Fibroblast of skin of back (primary cell): ENCODE measurements around the gene LRMDA.
"Not testable (repeated sequence)": the region's sequence is repeated elsewhere in the genome, so short reads cannot be mapped to it uniquely, and the experiment has no call there.

ENCODE experiments used
- DNase-seq: peaks from one replicate; pipeline ENCODE4 v3.0.0-alpha.2; 2013

The LRMDA gene

DNA sequence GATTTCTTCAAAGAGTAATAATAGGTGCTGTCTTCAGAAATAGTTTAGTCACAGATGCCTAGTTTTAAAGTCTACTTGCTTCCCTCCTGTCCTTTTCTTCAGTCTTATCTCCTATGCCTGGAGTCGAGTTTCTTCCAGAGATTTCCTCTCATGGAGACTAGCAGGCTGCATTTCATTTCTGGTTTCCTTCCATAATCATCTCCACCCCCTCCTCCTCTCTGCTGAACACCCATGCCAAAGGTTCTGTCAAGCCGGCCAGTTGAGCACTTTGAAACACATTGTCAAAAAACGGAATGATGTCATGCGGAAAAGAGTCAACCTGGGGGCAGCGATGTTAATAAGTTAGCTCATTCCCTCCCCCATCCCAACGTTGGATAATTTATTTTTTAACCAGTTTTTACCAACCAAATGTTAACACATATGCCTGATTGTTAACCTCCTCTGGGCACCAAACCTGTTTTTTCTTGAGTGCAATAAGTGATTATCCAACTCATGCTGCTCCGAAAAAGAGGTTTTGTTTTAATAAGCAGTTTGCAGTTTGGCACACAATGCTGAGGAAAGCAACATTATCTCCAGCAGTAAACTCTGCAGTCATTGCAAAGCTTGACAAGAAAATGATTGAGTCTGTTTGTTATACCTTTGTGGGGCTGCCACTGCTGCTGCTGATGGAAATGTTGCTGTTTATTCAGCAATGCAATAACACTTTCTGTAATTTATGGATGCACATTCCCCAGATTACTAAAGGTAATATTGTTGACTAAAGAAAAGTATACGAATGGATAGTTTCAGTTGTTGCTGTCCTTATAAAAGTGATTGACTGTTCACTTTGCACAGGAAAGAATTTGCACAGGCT lies 161.6 kb downstream of the LRMDA start:
- DNase-seq = no peak

DNA sequence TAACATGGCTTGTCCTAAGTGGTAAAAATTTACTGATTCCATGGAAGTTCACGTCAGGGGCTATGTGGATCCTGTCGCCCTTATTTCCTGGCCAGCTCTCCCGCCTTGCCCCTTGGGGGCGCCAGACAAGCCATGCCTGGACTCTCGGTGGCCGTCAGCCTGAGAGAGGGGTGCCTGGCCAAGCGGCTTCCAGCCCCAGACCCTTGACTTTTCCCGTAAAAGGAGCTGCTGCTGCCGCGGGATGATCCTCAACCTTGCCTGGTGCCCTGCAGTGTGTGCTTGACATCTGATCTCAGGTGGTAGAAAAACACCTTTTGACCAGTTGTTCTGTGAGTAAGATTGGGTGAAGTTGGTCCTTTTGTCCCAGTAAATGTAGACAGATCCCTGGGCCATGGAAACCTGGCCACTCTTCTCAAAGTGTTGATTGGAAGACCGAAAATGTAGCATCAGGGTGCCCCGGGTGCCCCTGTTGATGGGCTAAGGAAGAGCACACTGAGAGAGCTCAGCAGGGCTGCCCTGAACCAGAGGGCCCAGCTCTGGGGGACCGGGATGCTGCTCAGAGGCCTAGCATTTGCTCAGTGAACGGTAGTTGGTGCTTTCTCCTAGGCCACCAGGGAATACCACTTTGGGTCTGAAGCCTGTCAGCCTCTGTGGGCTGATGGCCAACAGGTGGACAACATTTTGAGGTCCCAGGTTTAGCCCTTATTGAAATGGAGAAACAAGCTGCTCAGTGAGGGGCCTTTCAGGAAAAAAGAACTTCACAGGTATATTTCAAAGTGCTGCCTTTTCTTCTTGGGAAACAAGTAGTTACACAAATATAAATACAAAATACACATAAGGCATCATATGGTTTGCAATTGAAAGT lies 162.5 kb downstream of the LRMDA start:
- no peak for DNase-seq

DNA sequence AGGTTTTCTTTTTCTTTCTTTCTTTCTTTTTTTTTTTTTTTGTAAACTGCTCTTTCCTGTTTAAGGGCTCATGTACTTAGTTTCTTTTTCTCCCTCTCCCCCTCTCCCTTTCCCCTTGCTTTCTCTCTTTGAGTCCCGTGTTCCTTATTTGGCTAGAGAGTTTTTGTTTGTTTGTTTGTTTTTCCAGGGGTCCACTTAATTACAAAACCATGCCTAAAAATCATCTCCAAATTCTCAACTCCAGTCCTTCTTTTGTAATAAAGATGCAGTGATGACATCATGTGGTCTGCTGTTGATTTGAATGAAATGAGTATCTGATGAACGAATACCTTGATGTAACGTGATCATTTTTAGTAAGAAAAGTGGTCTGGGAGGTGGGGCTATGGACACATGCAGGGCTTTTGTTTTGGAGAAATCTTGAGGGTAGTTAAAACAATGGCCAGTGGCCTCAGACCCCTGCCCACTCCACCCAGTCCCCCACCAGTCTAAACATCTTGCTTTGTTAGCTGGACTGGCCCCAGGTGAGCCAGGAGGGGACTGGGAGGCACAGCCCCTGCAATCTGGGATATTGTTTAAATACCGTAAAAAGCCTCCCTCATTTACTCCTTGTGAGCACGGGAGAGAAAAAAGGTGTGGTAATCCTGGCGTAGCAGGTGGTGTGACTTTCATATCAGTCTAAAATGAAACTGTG lies 165.7 kb downstream of the LRMDA start:
- no peak for DNase-seq

DNA sequence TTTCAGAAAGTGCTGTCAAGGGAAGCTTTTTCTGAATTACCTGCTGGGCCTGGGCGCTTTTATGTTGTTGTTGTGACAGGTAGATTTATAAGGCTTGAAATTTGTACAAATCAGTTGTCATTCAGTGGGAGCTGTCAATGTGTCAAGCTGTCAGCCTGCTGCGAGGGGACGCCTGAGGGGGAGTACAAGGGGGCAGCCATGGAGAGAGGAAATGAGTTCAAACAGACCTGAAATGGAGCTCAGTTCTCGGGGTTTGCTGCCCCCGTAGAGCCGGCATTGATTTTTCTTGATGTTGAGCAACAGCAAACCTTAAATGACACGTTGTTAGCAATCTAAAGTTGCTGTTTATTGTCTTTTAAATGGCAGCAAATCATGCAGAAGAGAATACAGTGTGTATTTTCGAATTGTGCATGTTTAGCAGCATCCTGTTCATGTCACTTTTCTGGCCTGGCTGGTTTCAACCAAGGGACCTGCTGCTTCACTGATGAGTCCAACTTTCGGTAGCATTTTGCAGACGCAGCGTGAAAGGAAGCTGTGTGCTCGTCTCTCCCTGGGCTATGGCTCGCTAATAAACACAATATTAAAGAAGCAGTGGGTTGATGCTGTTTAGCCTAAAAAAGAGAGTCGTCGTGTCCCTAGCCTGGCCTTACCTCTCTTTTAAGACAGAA lies 166.5 kb downstream of the LRMDA start:
- DNase-seq = no peak

DNA sequence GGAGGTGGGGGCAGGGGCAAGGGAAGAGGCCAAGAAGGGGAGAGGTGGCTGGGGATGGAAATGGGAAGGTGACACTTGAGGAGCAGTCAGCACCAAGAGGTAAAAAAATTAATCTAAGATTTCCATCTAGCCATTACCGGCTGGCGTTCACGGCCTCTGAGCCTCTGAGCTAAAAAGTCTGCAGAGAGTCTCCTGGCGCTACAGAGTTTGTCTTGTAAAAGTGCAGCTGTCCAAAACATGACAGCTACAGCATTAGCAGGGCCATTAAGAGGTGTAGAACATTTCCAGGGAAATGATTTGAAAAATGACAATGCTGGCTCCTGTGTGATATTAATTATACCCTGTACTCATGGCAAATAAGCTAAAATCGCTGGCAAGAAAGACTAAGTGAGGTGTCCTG lies 167.6 kb downstream of the LRMDA start:
- no peak for DNase-seq

DNA sequence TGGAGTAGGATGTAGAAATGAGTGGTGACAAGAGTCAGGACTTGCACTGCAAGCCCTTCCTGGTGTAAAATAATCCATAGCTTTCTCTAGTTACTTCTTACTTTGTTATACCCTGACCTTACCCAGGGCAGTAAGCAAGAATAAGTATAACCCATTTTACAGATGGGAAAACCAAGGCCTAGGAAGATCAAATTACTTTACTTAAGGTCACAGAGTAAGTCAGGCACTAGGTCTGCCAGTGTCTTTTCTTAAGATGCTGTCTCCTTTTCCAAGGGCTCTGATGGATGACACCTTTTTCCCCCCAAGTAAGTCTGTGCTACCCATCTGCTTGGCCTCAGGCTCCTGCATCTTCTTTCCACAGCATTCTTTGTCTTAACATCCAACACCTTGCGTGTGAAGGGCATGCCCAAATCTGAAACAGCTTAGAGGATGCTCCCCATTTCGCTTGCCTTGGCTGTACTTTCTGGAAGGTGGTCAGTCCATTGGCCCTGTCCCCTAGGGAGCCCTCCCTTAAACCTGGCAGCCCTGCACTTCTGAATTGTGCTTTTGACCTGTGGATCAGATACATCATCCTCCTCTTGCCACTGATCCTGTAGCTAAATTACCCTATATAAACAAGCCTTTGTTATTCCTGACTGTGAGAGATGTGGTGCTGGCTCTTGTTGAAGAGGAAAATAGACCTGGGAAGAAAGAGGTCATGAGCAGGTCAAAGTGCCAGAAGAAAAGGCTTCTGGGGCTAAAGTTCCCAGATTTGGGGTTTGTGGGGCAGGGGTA lies 168.6 kb downstream of the LRMDA start:
- no peak for DNase-seq

DNA sequence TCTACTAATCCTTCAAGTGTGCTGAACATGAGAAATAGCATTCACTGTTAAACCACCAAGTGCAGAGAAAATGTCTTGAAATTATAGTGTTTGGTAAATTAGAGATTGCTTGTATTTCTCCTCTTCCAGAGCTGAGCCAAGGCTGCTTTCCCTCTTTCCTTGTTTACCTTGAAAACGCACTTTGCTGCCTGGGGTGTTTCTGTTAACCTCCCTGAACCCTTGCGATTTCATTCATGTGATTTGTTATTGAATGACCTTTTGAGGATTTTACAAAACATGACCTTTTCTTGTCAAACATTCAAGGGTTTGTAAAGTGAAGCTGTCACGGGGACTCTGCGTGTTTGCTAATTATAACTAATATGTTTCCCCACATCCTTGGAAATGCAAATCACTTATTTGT lies 169.4 kb downstream of the LRMDA start:
- no peak for DNase-seq

DNA sequence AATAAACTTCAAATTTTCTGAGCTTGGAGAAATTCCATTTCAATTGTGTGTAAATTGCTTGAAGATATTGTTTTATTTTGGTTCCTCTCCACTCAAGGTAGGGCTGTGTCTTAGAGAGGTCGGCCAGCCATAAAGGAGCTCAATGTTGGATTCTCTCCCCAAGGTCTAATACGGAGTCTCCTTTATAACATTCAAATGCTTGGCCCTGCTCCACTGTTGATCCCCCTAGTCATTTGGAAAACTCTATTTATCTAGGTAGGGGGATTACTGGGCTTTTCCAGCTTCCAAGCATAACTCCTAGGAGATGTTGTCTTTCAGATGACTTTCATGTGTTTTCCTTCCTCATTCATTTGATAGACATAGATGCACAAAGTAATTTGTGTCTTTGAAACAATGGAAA lies 170.9 kb downstream of the LRMDA start:
- no peak for DNase-seq

DNA sequence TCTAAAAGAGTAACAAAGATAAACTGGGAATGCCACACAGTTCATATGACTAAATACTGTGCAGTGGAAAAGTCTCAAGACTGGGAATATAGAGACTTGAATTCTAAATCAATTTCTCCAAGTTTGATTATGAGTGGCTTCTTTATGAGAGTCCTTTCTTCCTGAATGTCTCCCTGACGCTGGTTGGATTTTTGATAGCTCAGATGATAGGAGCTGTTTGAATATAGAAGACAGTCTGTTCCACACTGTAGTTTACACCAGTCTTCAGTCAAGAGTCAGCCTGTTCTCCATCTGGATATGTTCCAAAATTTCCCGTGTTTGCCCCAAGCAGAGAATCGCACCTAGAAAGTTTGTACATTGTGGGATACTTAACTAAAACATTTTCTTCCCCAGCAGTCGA lies 173.7 kb downstream of the LRMDA start:
- DNase-seq = no peak

DNA sequence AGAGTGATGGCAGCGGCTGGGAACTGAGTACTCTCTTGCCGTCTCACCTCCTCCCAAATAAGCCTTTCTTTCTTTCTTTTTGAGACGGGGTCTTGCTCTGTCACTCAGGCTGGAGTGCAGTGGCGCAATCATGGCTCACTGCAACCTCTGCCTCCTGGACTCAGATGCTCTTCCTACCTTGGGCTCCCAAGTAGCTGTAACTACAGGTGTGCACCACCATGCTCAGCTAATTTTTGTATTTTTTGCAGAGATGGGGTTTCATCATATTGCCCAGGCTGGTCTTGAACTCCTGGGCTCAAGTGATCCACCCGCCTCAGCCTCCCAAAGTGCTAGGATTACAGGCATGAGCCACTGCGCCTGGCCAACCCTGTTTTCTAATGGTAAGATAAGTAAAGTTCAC lies 174.4 kb downstream of the LRMDA start:
- DNase-seq = not testable (repeated sequence)

DNA sequence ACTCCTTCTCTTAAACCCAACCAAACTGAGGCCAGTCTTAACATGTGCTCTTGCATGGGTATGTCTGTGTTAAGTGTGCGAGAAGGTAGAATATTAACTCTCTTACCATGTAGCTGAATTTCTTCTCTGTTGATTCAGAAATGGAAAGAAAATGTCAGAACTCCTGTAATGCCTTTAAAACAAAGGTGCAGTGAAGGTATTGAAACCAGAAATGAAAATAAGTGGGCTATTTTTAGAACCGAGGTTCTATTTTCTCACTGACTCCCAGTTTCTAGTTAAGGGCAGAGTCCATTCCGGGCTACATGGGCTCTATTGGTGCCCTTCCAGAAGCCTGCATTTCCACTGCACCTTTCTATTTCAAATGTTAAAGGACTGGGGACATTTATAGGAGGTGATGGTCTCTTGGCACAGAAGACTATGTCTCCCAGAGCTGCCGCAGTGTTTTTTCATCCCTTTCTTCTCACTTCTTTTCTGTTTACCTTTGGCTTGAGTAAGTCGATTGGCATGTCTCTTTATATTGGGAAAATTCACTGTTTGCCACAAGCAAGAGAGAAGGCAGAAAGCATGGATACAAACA lies 174.9 kb downstream of the LRMDA start:
- peak; percentile 14 for DNase-seq

DNA sequence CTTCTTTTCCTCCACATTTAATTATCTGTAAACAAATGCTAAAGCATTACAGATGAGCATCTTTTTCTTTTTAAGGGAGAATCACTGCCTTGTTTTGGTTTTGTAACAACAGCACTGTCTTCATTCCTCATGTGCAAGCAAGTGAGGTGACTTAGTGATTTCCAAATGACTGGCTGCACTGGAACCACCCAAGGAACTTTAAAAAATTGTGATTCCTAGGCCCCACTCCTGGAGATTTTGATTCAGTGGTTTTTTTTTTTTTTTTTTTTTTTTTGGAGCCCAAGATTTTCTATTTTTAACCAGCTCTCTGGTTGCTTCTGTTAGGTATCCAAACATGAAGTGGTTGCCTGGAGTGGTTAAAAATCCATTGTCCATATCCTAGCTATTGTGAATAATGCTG lies 176.2 kb downstream of the LRMDA start:
- no peak for DNase-seq

DNA sequence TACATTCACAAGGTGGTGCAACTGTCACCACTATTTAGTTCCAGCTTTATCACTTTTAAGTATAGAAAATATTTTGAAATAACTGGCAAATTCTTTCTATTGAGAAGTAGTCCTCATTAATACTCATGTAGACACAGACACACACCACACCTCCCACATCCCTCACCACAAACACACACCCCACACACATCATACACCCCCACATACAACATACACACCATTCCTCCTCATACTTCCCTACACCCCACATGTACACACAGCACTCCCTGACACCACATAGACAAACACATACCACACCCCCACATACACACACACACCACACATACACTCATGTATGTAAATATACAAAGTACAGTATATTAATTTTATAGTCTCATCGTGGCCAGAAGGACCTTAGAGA lies 178.8 kb downstream of the LRMDA start:
- DNase-seq = no peak

DNA sequence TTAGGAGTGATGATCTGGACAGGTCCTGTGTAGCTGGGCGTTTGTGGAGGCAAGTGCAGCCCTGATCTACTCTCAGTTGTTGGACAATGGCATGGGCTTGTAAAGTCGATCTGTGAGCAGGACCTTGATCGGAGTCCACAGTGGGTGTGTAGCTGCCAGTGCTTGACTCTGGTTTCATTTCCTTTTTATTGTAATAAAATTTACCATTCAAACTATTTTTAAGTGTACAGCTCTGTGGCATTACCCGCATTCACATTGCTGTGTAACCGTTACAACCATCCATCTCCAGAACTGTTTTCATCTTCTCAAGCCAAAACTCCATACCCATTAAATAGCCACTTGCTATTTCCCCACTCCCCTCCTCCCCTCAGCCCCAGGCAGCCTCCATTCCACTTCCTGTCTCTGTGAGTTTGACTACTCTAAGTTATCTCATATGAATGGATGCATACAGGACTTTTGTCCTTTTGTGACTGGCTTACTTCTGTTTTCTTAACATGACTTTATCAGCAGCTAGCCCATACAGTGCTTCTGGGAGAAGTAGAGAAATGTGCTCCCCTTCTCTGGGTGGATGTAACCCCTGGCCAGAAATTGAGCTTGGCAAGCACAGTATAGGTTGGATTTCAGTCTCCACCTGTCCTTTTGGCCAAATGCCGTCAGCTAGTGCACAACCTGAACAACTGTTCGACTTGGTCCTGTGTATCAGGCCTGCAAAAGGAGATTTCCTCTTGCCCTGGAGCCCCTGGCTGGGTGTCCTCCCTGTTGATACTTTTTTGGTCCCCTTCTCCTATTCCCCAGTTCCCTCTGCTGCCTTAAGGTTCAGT lies 180.0 kb downstream of the LRMDA start:
- no peak for DNase-seq

DNA sequence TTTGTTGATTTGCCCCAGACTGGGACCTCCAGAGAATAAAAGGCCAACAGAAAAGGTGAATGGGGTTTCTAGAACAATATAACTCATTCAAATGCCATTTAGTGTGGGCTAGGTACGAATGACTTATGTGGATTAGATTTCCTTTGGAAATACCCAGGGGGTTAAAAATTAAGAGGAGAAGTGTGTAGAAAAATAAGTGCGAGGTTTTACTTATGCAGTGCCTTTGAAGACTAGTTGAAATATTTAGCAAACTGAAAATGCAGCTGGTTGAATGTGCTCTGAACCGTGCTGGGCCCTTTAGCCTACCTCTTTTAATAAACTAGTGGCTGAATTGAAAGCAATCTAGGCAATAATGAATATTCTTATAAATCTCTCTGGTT lies 180.6 kb downstream of the LRMDA start:
- DNase-seq = no peak

DNA sequence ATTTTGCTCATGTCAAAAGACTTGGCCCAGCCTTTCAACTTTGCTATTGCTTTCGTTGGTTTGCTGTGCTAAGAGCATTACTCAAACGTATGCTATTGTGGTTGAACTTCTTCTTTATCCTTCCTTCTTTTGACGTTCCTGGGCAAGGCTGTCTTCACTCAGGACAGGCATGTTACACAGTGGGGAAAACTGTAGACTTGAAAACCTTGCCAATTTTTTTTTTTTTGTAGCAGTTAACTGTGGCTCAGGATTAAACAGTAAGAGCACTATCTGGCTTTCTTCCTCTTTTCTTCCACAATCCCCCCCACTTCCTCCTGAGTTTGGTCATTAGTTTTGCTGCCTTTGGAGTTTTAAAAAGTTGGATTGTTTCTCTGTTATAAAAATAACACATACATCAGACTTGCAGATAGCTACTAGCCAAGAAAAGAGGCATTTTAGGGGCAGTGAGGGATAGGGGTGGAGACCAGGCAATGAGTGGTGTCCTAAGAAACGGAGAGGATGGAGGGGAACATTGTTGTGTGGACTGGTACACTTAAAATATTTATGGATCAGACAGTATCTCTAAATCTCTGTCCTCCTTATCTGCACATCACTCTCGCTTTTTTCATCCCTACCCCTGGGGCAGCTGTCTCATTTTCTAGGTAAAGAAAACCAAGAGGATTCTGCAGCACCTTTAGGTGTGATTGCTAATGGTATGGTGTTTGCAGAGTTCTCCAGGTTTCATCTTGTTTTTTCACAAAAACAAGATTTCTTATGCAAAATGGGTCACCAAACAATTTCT lies 181.7 kb downstream of the LRMDA start:
- DNase-seq = peak; percentile 57

DNA sequence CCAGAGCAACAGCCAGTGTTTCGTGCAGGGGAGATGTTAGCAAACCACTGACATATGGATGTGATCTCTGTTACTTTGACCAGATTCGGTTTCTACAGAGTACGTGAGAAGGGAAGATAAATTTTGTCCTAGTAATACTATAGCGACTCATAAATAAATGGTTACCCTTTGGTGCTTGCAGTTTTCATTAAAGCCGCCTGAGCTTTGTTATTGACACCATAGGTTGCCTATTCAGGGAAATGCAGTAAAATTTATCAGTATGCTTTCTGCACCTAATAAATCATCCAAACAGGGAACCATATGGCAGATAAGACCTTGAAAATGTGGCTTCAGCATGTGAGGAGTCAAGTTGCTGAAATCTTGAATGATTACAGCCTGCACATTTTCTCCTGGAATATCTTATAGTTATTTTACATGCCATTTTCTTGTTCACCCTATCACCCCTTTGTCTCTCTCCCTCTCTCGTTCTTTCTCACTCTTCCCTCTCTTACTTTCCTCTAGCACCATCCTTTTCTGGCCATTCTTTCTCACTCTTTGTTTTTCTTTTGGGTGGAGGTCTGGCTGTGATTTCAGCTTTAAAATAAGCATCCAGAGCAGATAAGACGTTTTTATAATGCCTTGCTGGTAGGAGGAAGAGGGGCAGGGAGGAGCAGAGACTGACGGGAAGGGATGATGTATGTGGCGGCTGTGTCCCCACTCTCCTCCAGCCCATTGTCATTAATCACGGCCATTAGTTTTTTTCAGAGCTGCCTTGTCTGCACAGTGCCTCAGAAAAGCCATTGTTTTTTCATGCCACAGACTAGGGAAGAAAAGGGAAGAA lies 182.5 kb downstream of the LRMDA start:
- DNase-seq = peak; percentile 10

DNA sequence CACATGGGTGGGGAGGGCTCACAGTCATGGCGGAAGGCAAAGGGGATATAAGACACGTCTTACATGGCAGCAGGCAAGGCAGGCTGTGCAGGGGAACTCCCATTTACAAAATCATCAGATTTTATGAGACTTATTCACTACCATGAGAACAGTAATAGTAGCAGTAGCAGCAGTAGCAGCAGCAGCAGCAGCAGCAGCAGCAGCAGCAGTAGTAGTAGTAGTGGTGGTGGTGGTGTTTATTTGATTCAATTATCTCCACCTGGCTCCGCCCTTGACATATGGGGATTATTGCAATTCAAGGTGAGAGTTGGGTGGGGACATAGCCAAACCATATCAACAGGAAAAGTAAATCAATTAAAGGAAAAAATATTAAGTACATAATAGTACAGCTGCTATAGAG lies 184.7 kb downstream of the LRMDA start:
- no peak for DNase-seq
